ENCODE measurements around the gene SDK1. TPM values are rescaled to one million over a fixed set of nuclear protein-coding genes. Genes with fewer than 3 reads are reported as not detected.

Gene SDK1
- total and polyA plus RNA-seq, 2 of the 8 experiments (the other 6 are each of a cell fraction or from before 2014, with no cell fraction given) = 3.3 to 7.2 TPM

GRCh38 chr7:4225361-4225771 lies 924.3 kb downstream of the SDK1 start:
- H3K27me3 ChIP-seq (replicated peaks in 1 of 4; ENCODE audit: control insufficient read depth in 3 of 4, extremely low read depth in 1 of 4, insufficient read depth in 3 of 4, low read length in 3 of 4) = no peaks in the 10 kb centered on the region
- no peak overlapping the region for H2BK15ac ChIP-seq (ENCODE audit: low read length)
- peaks cover 3% of the 10 kb centered on the region; the same call in 1 of the 2 replicates for H3K23me2 ChIP-seq (ENCODE audit: low read depth, low read length)
- H4K20me1 ChIP-seq (replicated peaks in 1 of 2; ENCODE audit: control insufficient read depth in 1 of 2, insufficient read depth in 2 of 2, low read length in 2 of 2) = no peaks in the 10 kb centered on the region
- no peak overlapping the region for H3K4me2 ChIP-seq (ENCODE audit: insufficient read depth in 1 of 2, low read depth in 2 of 2, low read length in 2 of 2)
- H2BK5ac ChIP-seq (ENCODE audit: low read depth, low read length) = no peak overlapping the region
- no peak overlapping the region for H2AFZ ChIP-seq (ENCODE audit: low read length)
- H3K56ac ChIP-seq (replicated peaks; ENCODE audit: insufficient read length, low read depth, low read length) = no peak overlapping the region
- H2BK20ac ChIP-seq (ENCODE audit: low read length) = no peak overlapping the region
- no peaks in the 10 kb centered on the region for H3K36me3 ChIP-seq (ENCODE audit: control insufficient read depth in 2 of 4, insufficient read depth in 4 of 4, low read length in 3 of 4)
- FAIRE-seq = no peak
- no peaks in the 10 kb centered on the region; a peak in 1 of 7 replicates for H3K4me1 ChIP-seq (replicated peaks in 1 of 4; ENCODE audit: control insufficient read depth in 3 of 4, insufficient read depth in 4 of 4, low read length in 3 of 4)
- no peak overlapping the region for H3K4me3 ChIP-seq (ENCODE audit: extremely low read depth in 1 of 4, insufficient read depth in 2 of 4, low read depth in 3 of 4, low read length in 4 of 4)
- no peak overlapping the region for H2BK120ac ChIP-seq (replicated peaks; ENCODE audit: low read depth, low read length)
- H3K27ac ChIP-seq (ENCODE audit: low read depth, low read length) = no peak overlapping the region
- H4K91ac ChIP-seq (replicated peaks; ENCODE audit: insufficient read length, low read length) = no peak overlapping the region
- H3K18ac ChIP-seq (ENCODE audit: extremely low read depth, low read length) = no peak overlapping the region
- H3K23ac ChIP-seq (ENCODE audit: insufficient read length) = no peak overlapping the region
- no peaks in the 10 kb centered on the region for H3K9me3 ChIP-seq (ENCODE audit: insufficient read depth in 2 of 2, low read depth in 1 of 2, low read length in 1 of 2)
- no peak overlapping the region for H3K9ac ChIP-seq (replicated peaks in 1 of 4; ENCODE audit: extremely low read depth in 1 of 4, low read depth in 3 of 4, low read length in 3 of 4)
- no peaks in the 10 kb centered on the region for H3K79me1 ChIP-seq (ENCODE audit: low read depth, low read length)
- WGBS, 2 experiments (ENCODE audit: extremely low coverage in 1 of 2, insufficient coverage in 1 of 2, insufficient read length in 1 of 2, insufficient replicate concordance in 2 of 2, low coverage in 1 of 2, low lambda C conversion rate in 2 of 2, missing lambda C conversion rate in 1 of 2) = 94% methylated on average over 16 of the region's 18 CpGs; no CpG with 5 or more reads in 1 of the 2 experiments
- H2AK5ac ChIP-seq (ENCODE audit: low read depth, low read length) = no peak overlapping the region
- DNase-seq (ENCODE audit: low read depth in 1 of 2, low spot score in 2 of 2) = no peak
- H3K4ac ChIP-seq (replicated peaks; ENCODE audit: insufficient read length, low read depth, low read length) = no peak overlapping the region
- ChIA-PET POLR2A (ENCODE audit: partially characterized antibody) (interaction anchor here (0.6 kb wide), 1 partner anchor 488 kb away, joined by 4 read pairs; no protein-coding TSS in a partner anchor), CTCF (ENCODE audit: partially characterized antibody) (interaction anchor here (1.0 to 3.4 kb wide), 22 partner anchors 7 to 406 kb away, joined by 3 to 26 read pairs (median 4); no protein-coding TSS in a partner anchor)
- no peaks in the 10 kb centered on the region for H3K79me2 ChIP-seq (ENCODE audit: control insufficient read depth in 1 of 2, insufficient read depth in 2 of 2, low read length in 2 of 2)
- H2BK12ac ChIP-seq (ENCODE audit: low read depth, low read length) = no peak overlapping the region
- no peak overlapping the region for H4K8ac ChIP-seq (ENCODE audit: extremely low read depth, insufficient read depth, low read length)
- H3K14ac ChIP-seq (ENCODE audit: insufficient read length) = no peak overlapping the region
- no peak overlapping the region for H4K5ac ChIP-seq (ENCODE audit: insufficient read length, low read depth, low read length)
- TF ChIP-seq MAX (IDR thresholded peaks at IDR 0.05) = no peak
- TF ChIP-seq GABPA (IDR thresholded peaks at IDR 0.05; ENCODE audit: borderline replicate concordance, insufficient read depth, low read length) = no peak
